ENCODE measurements around the gene PLCB3. TPM values are rescaled to one million over a fixed set of nuclear protein-coding genes. Genes with fewer than 3 reads are reported as not detected.
A peak's percentile ranks its signal among the peaks of the same experiment; 100 is the strongest.

PLCB3 gene
- total and polyA plus RNA-seq, 2 of the 13 experiments (the other 11 are each of a cell fraction or from before 2014, with no cell fraction given): 7.5 to 13.8 TPM

GRCh38 chr11:64237484-64237951 lies 13.8 kb upstream of the PLCB3 start (continued):
- TF ChIP-seq KLF13 (CRISPR knock-in tag; IDR thresholded peaks at IDR 0.05) (no peak), ZNF768 (CRISPR knock-in tag; IDR thresholded peaks at IDR 0.05) (no peak), ATF1 (CRISPR knock-in tag; IDR thresholded peaks at IDR 0.05) (no peak), DMAP1 (CRISPR knock-in tag; IDR thresholded peaks at IDR 0.05) (peak; percentile 64; the same call in 1 of the 2 replicates), TOPORS (CRISPR knock-in tag; IDR thresholded peaks at IDR 0.05) (no peak), ESRRA (CRISPR knock-in tag; IDR thresholded peaks at IDR 0.05; ENCODE audit: low read depth) (peak; percentile 66; the same call in 1 of the 2 replicates), ZNF589 (CRISPR knock-in tag; conservative IDR thresholded peaks at IDR 0.05) (peak; percentile 52; the same call in 1 of the 2 replicates), RCOR2 (CRISPR knock-in tag; IDR thresholded peaks at IDR 0.05) (no peak), MNT (IDR thresholded peaks at IDR 0.05) (peak; percentile 41; the same call in 1 of the 2 replicates), TIGD3 (CRISPR knock-in tag; IDR thresholded peaks at IDR 0.05; ENCODE audit: borderline replicate concordance) (no peak), PRDM10 (CRISPR knock-in tag; IDR thresholded peaks at IDR 0.05; ENCODE audit: low read depth) (peak; percentile 85), GRHL1 (CRISPR knock-in tag; conservative IDR thresholded peaks at IDR 0.05) (no peak), MTF1 (CRISPR knock-in tag; IDR thresholded peaks at IDR 0.05) (no peak), ZFX (CRISPR knock-in tag; IDR thresholded peaks at IDR 0.05; ENCODE audit: low read depth) (peak; percentile 72), SNAPC2 (CRISPR knock-in tag; IDR thresholded peaks at IDR 0.05) (no peak)
- TF ChIP-seq, protein P1, sequence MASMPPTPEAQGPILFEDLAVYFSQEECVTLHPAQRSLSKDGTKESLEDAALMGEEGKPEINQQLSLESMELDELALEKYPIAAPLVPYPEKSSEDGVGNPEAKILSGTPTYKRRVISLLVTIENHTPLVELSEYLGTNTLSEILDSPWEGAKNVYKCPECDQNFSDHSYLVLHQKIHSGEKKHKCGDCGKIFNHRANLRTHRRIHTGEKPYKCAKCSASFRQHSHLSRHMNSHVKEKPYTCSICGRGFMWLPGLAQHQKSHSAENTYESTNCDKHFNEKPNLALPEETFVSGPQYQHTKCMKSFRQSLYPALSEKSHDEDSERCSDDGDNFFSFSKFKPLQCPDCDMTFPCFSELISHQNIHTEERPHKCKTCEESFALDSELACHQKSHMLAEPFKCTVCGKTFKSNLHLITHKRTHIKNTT (CRISPR knock-in tag; IDR thresholded peaks at IDR 0.05): no peak
- TF ChIP-seq, protein P2, sequence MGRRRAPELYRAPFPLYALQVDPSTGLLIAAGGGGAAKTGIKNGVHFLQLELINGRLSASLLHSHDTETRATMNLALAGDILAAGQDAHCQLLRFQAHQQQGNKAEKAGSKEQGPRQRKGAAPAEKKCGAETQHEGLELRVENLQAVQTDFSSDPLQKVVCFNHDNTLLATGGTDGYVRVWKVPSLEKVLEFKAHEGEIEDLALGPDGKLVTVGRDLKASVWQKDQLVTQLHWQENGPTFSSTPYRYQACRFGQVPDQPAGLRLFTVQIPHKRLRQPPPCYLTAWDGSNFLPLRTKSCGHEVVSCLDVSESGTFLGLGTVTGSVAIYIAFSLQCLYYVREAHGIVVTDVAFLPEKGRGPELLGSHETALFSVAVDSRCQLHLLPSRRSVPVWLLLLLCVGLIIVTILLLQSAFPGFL (CRISPR knock-in tag; IDR thresholded peaks at IDR 0.05): no peak
- TF ChIP-seq, protein P3, sequence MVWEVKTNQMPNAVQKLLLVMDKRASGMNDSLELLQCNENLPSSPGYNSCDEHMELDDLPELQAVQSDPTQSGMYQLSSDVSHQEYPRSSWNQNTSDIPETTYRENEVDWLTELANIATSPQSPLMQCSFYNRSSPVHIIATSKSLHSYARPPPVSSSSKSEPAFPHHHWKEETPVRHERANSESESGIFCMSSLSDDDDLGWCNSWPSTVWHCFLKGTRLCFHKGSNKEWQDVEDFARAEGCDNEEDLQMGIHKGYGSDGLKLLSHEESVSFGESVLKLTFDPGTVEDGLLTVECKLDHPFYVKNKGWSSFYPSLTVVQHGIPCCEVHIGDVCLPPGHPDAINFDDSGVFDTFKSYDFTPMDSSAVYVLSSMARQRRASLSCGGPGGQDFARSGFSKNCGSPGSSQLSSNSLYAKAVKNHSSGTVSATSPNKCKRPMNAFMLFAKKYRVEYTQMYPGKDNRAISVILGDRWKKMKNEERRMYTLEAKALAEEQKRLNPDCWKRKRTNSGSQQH (CRISPR knock-in tag; IDR thresholded peaks at IDR 0.05; ENCODE audit: low read depth): no peak
